Panc1 (cell line): Measurements from ENCODE around the gene LSMEM2. TPM values are rescaled to one million over a fixed set of nuclear protein-coding genes. Genes with fewer than 3 reads are reported as not detected.

Source experiments
- ATAC-seq: fragments of 200-7000 bp; cut with Tn5 transposase; 2 replicates; pipeline ENCODE4 v1.9.1; 2020; ENCODE audit warnings: mild to moderate bottlenecking, moderate library complexity
- BruUV-seq: library from RNA; stranded (reverse); fragments of 400-500 nt; replicated peaks from 2 replicates; lab custom pipeline; 2021; lab: Mats Ljungman, UMichigan
- CTCF ChIA-PET: fragments of 300-600 bp; sonication (Branson Sonifier 250); formaldehyde crosslinking; loops from one replicate; lab custom pipeline; 2022; ENCODE audit warnings: antibody characterized with exemption; lab: Charles Lee
- POLR2A ChIA-PET: fragments of 300-600 bp; sonication (Branson Sonifier 250); formaldehyde crosslinking; loops from one replicate; lab custom pipeline; 2022; ENCODE audit warnings: antibody characterized with exemption; lab: Charles Lee
- DNase-seq: peaks from one replicate; pipeline ENCODE4 v3.0.0-alpha.2; 2010; ENCODE audit warnings: low read depth, low spot score
- H3K27ac ChIP-seq: 2 replicates; pipeline ENCODE4 v1.5.1; 2011; ENCODE audit warnings: mild to moderate bottlenecking, low read length, inconsistent platforms
- H3K27me3 ChIP-seq: fragments of 200-500 bp; sonication (Bioruptor generic); 2 replicates; pipeline ENCODE4 v1.6.0; 2014; ENCODE audit warnings: low read length, inconsistent platforms; ENCODE audit not compliant: control insufficient read depth, insufficient read depth
- H3K36me3 ChIP-seq: fragments of 200-500 bp; sonication (Bioruptor generic); 2 replicates; pipeline ENCODE4 v1.5.1; 2014; ENCODE audit warnings: inconsistent platforms, mild to moderate bottlenecking, low read length, moderate library complexity; ENCODE audit not compliant: control insufficient read depth, insufficient read depth
- H3K4me1 ChIP-seq: 2 replicates; pipeline ENCODE4 v1.5.1; 2011; ENCODE audit warnings: inconsistent platforms, mild to moderate bottlenecking, low read length, moderate library complexity; ENCODE audit not compliant: control insufficient read depth, insufficient read depth
- H3K4me3 ChIP-seq, 2 experiments: 2 replicates each; pipeline ENCODE4 v1.5.1; 2011 to 2012; ENCODE audit warnings: low read depth in 2 of 2, low read length in 2 of 2, mild to moderate bottlenecking in 2 of 2, inconsistent platforms in 1 of 2, moderate library complexity in 1 of 2
- H3K9me3 ChIP-seq: fragments of 200-500 bp; sonication (Bioruptor generic); 2 replicates; pipeline ENCODE4 v1.5.1; 2014; ENCODE audit warnings: low read depth, mild to moderate bottlenecking, inconsistent platforms, low read length, moderate library complexity; ENCODE audit not compliant: control insufficient read depth, insufficient read depth
- POLR2AphosphoS5 ChIP-seq: IDR thresholded peaks from 2 replicates; pipeline ENCODE4 v1.6.1; 2012; ENCODE audit warnings: mild to moderate bottlenecking, low read depth, low read length, moderate library complexity
- SIN3A ChIP-seq: IDR thresholded peaks from 2 replicates; pipeline ENCODE4 v1.6.1; 2012; ENCODE audit warnings: low read depth, mild to moderate bottlenecking, low read length, moderate library complexity, borderline replicate concordance; ENCODE audit not compliant: insufficient read depth
- TCF7L2 ChIP-seq: IDR thresholded peaks from 2 replicates; pipeline ENCODE4 v1.6.1; 2011; ENCODE audit warnings: mild to moderate bottlenecking, low read depth, low read length, inconsistent platforms
- in situ Hi-C: cut with HindIII; loops from 2 replicates; pipeline ENCODE4 v1.10.0; 2016; ENCODE audit warnings: low sequenced_read_pairs, low pct_unique_long_range_greater_than_20kb
- intact Hi-C: fragments of 100-400 bp; cut with micrococcal nuclease; formaldehyde crosslinking; loops from one replicate; pipeline ENCODE4 v1.10.0; 2022; ENCODE audit not compliant: unreplicated experiment
- total RNA-seq: library from RNA; stranded (reverse); gene quantifications from one replicate; pipeline ENCODE4 v1.2.1, GENCODE V29; 2021; ENCODE audit not compliant: unreplicated experiment
- TF ChIP-seq, protein P1 (sequence below): fragments of 450-650 bp; IDR thresholded peaks from 2 replicates; pipeline ENCODE4 v1.5.1; 2017; ENCODE audit warnings: mild to moderate bottlenecking
- TF ChIP-seq, protein P2 (sequence below), 2 experiments: IDR thresholded peaks; 2 replicates each; pipeline ENCODE4 v1.6.1; 2011 to 2012; ENCODE audit warnings: low read depth in 2 of 2, control low read depth in 1 of 2, low read length in 1 of 2, mild to moderate bottlenecking in 1 of 2, moderate library complexity in 1 of 2; ENCODE audit not compliant: insufficient read depth in 1 of 2

LSMEM2 gene
- total RNA-seq, 1 experiment from 2014 or later = not detected

DNA sequence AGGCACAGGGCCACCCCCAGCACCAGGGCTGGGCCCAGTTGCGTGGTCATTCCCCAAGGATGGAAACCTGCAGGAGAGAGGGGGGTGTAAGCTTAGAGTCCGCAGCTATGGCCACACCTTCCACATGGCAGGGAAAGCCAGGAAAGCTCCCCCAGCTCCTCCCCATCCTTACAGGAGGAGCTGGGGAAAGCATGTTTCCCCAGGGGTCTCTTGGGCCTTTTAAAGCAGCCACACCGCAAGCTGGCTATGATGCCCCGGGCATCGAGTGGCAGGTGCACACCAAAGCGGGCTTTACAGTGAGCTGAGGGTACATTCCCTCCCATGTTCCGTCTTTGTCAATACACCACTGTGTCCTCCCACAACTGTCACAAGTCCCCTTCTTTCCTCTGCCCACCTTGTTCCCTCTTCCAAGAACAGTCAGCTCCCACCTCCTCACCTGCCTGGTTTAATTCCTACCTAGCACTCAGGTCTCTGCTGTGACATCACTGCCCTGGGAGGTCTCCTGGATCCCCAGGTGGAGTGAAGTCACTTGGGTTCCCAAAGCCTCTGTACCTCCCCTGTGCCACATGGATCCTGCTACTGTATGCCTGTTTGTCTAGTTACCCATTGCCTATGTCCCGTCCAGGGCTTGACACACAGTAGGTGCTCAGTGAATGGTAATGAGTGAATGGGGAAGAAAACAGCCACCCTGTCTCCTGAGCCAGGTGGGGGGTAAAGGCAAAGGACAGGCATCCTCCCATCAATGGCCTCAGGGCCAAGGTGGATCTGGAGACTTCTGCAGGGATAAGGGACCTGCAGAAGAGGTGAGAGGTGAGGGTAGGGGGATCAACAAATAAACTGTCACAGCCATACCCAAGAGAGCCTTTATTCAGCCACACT, 16.9 kb downstream of the LSMEM2 start:
- Histone ChIP-seq H3K4me1 (peaks cover 13% of the 10 kb centered on the region), H3K27me3 (no peaks in the 10 kb centered on the region), H3K9me3 (no peaks in the 10 kb centered on the region), H3K4me3 (no peak overlapping the region), H3K36me3 (no peaks in the 10 kb centered on the region), H3K27ac (no peak overlapping the region)
- ATAC-seq = no peak
- no peak for DNase-seq
- BruUV-seq = no TSS peak
- intact Hi-C loops = no loop called here
- POLR2A ChIA-PET = no interaction called here
- CTCF ChIA-PET = no interaction called here
- in situ Hi-C loops = no loop called here
- no peak for TF ChIP-seq SIN3A
- TF ChIP-seq, protein P1, sequence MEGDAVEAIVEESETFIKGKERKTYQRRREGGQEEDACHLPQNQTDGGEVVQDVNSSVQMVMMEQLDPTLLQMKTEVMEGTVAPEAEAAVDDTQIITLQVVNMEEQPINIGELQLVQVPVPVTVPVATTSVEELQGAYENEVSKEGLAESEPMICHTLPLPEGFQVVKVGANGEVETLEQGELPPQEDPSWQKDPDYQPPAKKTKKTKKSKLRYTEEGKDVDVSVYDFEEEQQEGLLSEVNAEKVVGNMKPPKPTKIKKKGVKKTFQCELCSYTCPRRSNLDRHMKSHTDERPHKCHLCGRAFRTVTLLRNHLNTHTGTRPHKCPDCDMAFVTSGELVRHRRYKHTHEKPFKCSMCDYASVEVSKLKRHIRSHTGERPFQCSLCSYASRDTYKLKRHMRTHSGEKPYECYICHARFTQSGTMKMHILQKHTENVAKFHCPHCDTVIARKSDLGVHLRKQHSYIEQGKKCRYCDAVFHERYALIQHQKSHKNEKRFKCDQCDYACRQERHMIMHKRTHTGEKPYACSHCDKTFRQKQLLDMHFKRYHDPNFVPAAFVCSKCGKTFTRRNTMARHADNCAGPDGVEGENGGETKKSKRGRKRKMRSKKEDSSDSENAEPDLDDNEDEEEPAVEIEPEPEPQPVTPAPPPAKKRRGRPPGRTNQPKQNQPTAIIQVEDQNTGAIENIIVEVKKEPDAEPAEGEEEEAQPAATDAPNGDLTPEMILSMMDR = no peak
- TF ChIP-seq, protein P2, sequence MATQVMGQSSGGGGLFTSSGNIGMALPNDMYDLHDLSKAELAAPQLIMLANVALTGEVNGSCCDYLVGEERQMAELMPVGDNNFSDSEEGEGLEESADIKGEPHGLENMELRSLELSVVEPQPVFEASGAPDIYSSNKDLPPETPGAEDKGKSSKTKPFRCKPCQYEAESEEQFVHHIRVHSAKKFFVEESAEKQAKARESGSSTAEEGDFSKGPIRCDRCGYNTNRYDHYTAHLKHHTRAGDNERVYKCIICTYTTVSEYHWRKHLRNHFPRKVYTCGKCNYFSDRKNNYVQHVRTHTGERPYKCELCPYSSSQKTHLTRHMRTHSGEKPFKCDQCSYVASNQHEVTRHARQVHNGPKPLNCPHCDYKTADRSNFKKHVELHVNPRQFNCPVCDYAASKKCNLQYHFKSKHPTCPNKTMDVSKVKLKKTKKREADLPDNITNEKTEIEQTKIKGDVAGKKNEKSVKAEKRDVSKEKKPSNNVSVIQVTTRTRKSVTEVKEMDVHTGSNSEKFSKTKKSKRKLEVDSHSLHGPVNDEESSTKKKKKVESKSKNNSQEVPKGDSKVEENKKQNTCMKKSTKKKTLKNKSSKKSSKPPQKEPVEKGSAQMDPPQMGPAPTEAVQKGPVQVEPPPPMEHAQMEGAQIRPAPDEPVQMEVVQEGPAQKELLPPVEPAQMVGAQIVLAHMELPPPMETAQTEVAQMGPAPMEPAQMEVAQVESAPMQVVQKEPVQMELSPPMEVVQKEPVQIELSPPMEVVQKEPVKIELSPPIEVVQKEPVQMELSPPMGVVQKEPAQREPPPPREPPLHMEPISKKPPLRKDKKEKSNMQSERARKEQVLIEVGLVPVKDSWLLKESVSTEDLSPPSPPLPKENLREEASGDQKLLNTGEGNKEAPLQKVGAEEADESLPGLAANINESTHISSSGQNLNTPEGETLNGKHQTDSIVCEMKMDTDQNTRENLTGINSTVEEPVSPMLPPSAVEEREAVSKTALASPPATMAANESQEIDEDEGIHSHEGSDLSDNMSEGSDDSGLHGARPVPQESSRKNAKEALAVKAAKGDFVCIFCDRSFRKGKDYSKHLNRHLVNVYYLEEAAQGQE (IDR thresholded peaks at IDR 0.05; ENCODE audit: insufficient read depth in 1 of 2, low read depth in 2 of 2, low read length in 1 of 2) = no peak
- TF ChIP-seq POLR2AphosphoS5 = no peak
- no peak for TF ChIP-seq TCF7L2

DNA sequence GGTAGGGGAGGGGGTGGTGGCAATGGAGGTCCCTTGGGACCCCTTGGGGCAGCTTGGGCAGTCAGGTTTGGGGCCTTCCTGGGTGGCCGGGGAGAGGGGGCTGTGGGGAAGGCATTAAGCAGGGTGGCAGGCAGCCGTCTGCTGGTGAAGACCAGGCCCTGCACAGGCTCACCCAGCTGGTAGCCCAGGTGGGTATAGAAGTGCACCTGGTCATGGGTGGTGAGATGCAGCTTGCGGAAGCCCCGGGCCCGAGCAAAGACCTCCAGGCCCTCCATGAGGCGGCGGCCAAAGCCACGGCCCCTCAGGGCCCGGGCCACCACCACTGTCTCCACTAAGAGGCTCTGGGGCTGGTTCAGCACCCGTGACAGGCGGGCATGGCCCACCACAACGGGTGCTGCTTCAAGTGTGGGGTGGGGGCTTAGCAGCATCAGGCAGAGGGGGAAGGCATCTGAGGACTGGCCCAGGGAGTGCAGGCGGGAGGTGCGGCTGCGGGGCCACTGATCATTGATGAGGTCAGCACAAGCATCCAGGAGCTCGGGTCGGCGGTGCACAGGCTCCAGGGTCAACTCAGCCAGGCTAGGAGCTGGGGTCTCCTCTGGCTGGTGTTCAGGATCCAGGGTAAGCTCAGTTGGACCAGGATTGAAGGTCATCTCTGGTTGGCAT, 18.0 kb downstream of the LSMEM2 start:
- ChIA-PET CTCF (interaction anchor here (0.6 kb wide), 1 partner anchor 265 kb away, joined by 3 read pairs; no protein-coding TSS in a partner anchor), POLR2A (no interaction called here)
- Histone ChIP-seq H3K27ac (no peak overlapping the region), H3K36me3 (no peaks in the 10 kb centered on the region), H3K4me3 (no peak overlapping the region), H3K27me3 (no peaks in the 10 kb centered on the region), H3K9me3 (no peaks in the 10 kb centered on the region), H3K4me1 (peaks cover 10% of the 10 kb centered on the region)
- ATAC-seq (no peak), DNase-seq (no peak)
- no TSS peak for BruUV-seq
- intact Hi-C loops (no loop called here), in situ Hi-C loops (no loop called here)
- TF ChIP-seq POLR2AphosphoS5 (no peak), SIN3A (no peak), TCF7L2 (no peak)
- TF ChIP-seq, protein P2 (IDR thresholded peaks at IDR 0.05; ENCODE audit: insufficient read depth in 1 of 2, low read depth in 2 of 2, low read length in 1 of 2) = no peak
- TF ChIP-seq, protein P1 = no peak
